ENCODE results near the gene DHPS.
"Not testable (repeated sequence)": the region's sequence is repeated elsewhere in the genome, so short reads cannot be mapped to it uniquely, and the experiment has no call there.

DHPS gene

DNA sequence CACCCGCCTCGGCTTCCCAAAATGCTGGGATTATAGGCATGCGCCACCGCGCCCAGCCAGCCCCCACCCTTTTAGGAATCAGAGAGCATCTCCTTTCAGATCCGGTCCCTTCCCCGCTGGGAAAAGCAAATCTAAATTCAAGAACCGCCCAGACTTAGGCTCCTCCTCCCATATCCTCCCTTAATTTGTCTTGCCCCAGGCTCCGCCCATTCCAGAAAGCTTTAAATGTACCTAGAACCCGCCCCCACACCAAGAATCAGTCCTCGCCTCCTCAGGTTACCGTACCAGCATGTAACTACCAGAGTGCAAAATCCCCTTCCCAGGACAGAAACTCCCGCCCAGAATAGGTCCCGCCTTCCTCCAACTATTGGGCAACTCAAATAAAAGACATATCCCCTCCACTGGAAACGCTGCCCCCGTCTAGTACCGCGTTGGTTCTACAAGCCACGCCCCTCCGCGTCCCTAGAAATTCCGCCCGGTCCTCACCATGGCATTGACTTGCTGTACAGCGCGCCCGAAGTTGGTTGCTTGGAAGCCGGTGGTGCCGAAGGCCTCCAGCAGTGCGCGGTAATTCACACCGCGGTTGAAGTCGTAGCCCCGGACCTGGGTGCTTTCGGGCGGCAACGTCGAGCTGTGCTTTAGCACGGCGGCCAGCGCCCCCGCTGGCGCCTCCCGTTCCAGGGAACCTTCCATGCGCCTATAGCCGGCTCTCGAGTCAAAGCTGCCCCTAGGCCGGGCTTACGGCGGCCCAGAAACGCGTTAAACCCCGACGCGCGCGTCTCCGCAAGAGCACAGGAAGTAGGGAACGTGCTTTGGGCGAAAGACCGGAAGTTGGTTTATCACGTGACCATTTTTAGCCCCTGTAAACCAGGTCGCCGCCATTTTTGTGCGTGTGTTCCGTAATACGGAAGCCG is at the start of gene DHPS:
TSS of gene DHPS (minus strand) at position 807 of the 914 bp plus-strand sequence. CDS start at position 693, 114 bp downstream.
- peak; percentile 99 for DNase-seq

DNA sequence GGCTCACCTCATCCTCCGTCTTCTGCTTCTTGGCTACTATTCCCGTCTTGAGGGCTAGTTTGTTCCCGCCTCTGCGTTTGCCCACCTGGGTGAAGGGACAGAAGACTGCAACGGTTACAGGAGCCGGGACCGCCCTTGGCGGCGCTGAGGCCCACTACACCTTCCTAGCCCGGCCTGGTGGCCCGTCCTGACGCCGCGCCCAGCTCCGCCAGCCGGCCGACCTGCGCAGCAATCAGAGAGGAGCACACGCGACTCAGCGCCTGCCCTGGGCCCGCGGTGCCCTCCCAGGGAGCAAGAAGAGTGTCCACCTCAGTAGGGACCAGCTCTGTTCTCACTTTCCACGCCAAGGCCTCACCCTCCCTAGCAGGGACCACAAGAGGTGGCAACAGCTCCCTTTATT is 49.7 kb upstream of the DHPS start:
- no peak for DNase-seq

DNA sequence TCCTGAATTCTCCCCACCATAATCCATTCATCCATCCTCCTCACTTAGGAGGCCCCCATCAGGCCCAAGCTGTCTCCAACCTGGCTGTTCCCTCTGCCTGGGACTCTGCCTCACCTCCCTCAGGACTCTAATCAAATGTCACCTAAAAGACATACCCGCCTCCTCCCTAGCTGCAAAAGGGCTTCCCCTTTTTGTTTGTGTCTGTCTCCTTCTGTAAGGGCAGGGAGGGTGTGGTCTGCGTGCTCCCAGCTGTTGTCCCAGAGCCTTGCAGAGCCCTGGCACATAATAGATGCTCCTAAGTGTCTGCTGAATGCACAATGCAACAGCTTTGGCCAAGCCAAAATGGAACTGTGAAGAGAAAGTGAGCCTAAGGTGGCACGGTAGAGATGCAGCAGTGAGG is 48.4 kb upstream of the DHPS start:
- no peak for DNase-seq

DNA sequence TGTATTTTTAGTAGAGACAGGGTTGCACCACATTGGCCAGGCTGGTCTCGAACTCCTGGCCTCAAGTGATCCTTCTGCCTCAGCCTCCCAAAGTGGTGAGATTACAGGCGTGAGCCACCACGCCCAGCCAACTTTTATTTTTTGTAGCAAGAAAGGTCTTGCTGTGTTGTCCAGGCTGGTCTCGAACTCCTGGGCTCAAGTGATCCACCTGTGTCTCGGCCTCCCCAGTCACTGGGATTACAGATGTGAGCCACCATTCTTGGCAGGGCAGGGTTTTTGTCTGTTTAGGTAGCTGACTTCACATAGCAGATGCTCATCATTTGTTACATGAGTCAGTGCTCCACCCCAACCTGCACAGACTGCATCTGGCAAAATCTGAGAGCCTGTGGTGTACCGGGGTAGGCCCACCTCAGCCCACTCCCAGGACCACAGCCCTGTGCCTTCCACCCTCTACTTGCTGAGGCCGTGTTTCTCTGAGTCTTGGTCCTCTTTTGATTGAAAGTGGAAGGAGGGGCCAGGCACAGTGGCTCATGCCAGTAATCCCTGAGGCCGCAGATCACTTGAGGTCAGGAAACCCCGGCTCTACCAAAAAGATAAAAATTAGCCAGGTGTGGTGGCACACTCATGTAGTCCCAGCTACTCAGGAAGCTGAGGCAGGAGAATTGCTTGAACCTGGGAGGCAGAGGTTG is 46.2 kb upstream of the DHPS start:
- no peak for DNase-seq

DNA sequence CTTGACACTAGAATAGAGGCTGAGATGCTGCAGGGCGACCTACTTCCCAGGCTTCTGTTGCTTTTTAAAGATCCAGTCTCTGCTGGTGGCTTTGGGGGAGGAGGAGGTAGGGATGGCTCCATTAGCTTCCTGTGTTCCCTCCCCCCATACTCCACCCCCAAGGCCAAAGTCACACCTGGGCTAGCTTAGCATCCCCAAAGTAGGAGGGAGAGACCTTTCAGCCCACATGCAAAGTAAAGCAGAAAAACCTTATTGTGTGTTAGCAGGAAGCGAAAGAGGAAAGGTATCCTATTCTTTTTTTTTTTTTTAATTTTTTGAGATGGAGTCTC is 45.3 kb upstream of the DHPS start:
- no peak for DNase-seq

DNA sequence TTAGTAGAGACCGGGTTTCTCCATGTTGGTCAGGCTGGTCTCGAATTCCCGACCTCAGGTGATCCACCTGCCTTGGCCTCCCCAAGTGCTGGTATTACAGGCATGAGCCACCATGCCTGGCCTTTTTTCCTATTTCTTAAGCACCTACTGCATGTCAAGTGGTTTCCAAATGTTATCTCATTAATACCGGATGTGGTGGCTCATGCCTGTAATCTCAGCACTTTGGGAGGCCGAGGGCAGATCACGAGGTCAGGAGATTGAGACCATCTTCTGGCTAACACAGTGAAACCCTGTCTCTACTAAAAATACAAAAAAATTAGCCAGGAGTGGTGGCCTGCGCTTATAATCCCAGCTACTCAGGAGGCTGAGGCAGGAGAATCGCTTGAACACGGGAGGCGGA is 43.9 kb upstream of the DHPS start:
- DNase-seq: not testable (repeated sequence)

DNA sequence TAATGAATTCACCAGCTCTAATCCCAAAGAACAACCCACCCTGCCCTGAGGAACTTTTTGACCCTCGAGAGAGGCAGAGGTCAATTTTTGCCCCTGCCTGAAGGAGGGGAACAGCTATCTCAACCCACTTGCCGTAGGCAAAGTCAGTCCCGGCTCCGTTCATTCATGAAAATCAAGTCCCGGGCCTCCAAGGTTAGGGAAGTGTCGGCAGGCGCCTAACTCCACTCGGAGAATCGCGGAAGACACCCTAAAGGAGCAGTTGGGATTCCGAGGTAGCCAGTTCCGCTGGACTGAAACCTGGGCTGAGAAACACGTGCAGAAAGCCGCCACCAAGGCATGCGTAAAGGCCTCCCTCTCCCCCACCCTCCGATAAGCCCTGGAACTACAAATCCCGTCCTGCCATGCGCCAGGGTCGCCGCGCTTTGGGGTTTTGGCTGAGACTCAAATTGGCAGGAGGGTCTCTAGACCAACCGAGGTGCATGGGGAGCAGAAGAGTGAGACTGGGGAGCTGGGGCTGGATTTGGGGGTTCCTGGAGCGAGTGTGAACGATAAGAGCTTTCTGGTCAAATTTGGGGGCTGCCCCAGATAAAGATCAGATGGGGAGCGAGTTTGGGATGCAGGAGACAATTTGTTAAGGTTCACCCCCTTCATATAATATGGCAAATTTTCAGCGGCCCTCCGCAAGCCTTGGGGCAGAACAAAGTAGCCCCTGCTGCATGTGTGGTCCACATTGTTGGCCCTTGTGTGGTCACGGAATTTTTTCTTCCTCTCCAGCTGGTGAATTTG is 42.2 kb upstream of the DHPS start, which contains the start of gene TNPO2:
TSS of gene TNPO2 (minus strand) at position 292 of the 786 bp plus-strand sequence. CDS start 2,955 bp downstream, outside the sequence.
- peak; percentile 33 for DNase-seq

DNA sequence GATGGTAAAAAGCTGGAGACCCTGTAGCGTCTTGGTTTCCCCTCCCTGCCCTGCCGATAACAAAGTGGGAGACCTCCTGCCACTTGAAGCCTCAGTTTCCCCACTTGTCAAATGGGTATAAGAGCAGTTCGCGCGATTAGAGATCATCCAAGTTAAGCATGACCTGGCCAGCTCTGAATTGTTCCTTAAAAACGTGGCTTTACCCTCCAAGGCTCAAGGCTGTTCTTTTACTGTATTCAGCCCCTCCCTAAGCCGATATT is 41.6 kb upstream of the DHPS start:
- DNase-seq: no peak

DNA sequence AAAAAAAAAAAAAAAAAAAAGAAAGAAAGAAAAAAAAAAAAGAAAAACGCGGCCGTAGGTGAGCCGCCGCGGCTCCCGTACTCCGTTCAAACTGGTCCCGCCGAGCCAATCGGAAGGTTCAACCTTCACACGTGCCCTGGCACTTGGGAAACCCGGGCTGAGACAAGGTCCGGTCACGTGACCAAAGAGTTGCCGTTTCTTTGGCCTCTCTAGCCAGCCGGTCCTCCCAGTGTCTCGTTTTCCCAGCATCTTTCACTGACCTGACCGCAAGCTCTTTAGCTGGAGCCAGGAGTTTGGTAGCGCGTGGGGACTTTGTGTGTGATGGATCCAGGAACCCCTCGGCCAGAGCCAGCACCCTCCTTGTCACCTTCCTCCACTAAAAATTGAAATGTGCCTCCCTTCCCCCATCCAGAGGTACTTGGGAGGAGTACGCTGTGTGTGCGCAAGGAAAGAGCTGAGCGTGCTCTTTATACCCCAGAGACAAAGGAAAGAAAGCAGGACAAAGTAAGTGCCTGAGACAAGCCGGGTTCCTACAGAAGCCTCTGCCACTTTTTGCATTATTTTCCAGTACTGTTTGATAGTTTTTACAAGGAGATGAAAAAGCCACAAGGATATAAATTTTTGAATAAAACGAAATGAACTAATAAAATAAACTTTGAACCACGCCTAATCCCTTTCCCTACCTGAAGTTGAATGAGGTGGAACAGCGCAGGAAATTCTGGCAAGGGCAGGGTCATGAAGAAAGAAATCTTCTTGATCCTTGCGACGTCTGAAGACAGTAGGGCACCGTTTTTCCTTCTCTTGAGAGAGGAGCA is 41.1 kb upstream of the DHPS start:
- DNase-seq: peak; percentile 98

DNA sequence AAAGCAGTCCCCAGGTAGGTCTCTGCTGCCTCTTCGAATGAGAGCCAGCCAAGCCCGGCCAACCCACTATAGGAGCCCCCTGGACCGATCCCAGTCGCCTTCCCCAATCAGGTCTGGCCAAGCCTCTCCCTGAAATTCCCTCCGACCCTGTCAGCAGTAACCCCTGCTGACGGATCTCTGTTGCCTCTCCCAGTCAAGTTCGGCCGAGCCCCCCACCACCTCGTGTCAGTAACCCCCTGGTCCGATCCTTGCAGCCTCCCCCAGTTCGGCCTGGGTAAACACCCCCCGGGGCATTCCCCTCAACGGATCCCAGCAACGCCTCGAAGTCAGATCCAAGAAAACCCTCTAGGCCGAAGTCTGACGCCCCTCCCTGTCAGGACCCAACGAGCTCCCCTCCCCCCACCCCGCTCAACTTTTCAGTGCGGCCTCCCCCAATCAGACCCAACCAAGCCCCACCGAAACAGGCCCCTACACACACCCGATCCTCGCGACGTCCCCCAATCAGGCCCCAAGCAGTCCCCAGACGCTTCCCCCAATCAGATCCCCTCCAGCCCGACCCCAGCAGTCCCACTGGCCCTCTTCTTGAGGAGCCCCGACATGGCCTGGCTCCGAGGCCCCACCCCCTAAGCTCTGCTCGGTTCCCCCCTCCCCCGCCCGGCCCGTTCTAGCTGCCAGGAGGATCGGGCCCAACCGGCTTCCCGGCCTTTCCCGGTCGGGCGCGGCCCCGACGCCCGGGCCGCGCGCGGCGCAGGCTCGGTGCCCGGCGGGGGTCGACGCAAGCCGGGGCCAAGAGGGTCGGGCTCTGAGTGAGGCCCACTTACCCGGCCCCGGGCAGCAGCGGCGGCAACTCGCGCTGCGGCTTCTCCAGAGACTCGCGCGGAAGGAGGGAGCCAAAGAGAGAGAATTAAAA is 40.2 kb upstream of the DHPS start:
- DNase-seq: peak; percentile 39

DNA sequence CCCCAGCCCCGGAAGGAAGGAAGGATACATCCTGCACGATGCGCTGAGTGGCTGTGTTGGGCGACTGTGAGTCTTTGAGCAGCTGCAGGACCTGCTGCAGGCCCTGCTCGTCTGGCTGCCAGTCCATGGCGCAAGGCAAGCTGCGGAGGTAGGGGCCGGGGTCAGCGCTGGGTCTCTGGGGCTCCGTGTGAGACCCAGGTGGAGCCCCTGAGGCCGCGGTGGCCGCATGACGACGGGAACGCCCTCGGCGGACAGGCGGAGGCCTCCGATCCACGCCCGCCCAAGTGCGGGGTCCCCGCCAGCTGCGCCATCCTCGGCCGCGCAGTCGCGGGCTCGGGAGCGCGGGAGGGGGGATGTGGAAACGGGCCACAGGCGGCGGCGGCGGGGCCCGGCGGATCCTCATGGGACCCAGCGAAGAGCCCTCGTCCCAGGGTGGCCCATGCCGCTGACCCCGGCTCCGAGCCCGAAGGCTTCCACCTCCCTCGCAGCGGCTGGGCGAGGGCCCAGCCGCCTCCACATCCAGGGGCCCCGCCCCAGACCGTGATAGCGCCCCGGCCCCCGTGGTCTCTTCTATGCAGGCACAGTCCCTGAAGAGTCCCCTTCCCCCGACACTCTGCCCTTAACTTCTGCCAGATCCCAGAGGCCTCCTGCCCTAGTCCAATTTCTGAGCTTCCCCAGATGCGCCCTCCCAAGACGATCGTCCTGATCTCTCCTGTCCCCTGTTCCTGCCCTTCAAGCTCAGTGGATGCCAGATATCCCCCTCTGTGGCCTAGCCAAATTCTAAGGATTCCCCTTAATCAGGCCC is 39.4 kb upstream of the DHPS start:
- no peak for DNase-seq

DNA sequence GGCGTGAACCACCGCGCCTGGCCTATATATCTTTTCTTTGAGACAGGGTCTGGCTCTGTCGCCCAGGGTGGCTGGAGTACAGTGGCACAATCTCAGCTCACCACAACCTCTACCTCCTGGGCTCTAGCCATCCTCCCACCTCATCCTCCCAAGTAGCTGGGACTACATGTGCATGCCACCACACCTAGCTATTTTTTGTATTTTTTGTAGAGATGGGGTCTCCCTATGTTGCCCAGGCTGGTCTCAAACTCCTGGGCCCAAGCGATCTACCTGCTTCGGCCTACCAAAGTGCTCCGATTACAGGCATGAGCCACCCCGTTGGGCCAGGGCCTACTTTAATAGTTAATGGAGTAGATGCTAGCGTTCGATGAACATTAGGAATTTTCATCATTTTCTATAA is 38.6 kb upstream of the DHPS start:
- DNase-seq: no peak

DNA sequence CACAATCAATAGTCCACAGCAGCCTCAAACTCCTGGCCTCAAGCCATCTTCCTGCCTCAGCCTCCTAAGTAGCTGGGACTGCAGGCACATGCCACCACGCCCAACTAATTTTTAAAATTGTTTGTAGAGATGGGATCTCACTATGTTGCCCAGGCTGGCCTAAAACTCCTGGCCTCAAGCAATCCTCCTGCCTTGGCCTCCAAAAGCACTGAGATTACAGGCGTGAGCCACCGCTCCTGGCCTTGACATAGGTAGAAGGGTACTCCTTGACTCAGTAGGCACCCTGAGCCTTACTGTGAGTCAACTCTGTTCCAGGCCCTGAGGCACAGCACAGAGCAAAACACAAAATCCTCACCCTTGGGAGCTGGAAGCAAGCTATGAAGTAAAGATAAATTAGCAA is 34.2 kb upstream of the DHPS start:
- no peak for DNase-seq

DNA sequence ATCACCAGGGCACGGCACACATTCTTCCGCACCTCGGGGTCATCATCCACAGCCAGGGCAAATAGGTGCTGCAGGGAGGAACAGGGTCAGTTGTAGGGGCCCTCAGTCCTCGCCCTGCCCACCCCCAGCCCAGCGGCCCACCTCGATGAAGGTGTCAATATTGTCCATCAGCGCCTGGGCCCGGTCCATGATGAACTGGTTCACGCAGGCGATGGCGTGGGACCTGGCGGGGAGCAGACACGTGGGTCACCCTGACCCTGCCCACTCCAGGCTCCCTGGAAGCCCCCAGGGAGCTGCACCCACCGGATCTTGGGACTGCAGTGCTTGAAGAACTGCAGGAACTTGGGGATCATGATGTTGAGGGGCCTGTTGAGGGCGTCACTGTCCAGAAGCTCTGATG is 33.4 kb upstream of the DHPS start:
- DNase-seq: no peak

DNA sequence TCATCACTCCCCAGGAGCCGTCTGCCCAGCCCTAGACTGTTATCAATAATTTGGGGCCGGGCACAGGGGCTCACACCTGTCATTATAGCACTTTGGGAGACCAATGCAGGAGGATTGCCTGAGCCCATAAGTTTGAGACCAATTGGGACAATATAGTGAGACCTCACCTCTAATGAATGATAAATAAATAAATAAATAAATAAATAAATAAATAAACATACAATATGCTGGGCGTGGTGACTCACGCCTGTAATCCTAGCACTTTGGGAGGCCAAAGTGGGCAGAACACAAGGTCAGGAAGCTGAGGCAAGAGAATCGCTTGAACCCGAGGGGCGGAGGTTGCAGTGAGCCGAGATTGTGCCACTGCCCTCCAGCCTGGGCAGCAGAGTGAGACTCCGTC is 31.6 kb upstream of the DHPS start:
- not testable (repeated sequence) for DNase-seq

DNA sequence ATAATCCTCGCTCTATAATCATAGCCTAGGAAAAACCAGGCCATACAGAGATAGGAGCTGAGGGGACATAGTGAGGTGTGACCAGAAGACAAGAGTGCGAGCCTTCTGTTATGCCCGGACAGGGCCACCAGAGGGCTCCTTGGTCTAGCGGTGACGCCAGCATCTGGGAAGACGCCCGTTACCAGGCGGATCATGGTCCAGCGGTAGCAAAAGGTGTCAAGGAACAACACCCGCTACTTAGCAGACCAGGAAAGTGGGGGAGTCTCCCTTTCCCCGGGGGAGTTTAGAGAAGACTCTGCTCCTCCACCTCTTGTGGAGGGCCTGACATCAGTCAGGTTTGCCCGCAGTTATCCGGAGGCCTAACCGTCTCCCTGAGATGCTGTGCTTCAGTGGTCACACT is 30.4 kb upstream of the DHPS start:
- not testable (repeated sequence) for DNase-seq

DNA sequence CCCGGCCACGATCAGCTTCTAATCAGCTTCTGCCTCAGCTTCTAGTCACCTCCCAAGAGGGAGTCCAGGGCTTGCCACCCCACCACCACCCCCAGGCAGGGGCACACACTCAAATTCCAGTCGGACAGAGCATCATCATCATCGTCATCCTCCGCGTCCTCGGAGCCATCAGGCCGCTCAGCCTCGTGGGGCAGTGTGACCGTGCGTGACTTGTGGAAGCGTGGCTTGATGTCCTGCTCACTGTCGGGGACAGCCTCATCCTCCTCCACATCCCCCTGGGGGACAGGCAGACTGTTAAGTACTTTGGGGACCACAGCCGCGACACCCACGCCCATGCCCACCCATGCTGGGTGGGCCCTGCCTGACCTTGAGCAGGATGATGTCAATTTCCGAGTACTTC is 29.5 kb upstream of the DHPS start:
- no peak for DNase-seq

DNA sequence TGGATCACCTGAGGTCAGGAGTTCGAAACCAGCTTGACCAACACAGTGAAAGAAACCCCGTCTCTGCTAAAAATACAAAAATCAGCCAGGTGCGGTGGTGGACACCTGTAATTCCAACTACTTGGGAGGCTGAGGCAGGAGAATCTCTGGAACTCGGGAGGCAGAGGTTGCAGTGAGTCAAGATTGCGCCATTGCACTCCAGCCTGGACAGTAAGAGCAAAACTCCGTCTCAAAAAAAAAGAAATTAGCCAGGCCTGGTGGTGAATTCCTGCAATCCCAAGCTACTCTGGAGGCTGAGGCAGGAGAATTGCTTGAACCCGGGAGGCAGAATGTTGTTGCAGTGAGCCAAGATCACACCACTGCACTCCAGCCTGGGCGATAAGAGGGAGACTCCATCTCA is 27.0 kb upstream of the DHPS start:
- no peak for DNase-seq

DNA sequence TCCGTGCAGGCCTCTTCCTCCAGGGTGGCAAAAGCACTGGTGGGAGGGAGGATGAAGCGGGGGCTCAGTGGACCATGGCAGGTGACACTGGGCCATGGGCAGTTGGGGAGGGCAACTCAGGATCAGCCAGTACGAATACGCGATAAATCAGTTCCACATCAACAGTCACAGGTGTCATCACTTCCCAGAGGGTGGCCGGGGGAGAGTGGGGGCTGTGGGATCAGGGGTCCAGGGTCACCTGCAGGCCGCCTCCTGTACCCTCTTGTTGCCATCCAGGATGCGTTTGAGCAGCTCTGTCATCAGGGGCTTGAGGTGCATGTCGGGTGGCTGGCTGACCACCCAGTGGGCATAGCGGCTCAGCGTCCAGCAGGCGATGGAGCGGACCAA is 24.6 kb upstream of the DHPS start:
- DNase-seq: no peak

DNA sequence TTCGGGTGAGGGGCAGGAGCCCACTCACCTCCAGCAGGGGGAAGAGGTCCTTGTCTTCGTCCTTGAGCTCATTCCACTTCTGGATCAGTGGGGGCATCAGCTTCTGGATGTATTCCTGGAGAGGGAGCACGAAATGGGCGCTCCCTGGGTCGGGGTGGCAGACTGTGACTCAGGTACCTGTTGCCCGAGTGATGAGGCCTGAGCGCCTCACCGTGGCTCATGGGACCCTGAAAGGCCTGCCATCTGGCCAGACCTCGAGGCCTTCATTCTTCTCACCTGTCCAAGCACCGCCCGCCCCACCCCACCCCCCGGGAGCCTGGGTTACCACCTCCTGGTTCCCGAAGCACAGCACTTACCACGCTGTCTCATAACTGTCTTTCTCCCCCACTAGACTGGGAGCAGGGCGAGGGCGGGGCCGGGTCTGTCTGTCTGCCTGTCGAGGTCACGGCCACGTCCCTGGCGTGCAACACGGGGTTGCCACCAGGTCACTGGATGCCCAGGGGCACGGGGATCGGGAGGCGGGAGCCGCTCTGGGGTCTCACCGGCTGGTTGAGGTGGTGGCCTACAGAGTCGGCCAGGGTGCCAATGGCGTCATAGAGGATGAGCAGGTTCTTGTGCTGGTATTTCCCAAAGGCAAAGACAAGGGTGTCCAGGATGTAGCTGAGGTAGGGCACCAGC is 24.1 kb upstream of the DHPS start:
- no peak for DNase-seq

Data from NCI-H1436 (cell line).